Activated CD4-positive, alpha-beta T cell treated with anti-CD3 and anti-CD28 coated beads, Interleukin-2, amount 10 ng/mL, durations not matched to agents 7 days and 5 days (primary cell): ENCODE data around the gene ACTR6. TPM values are rescaled to one million over a fixed set of nuclear protein-coding genes. Genes with fewer than 3 reads are reported as not detected.
A peak's percentile ranks its signal among the peaks of the same experiment; 100 is the strongest.
"Not testable (repeated sequence)": the region's sequence is repeated elsewhere in the genome, so short reads cannot be mapped to it uniquely, and the experiment has no call there.

Source experiments
- CTCF ChIA-PET: fragments of 350-600 bp; sonication (Branson Sonifier 250); formaldehyde crosslinking; loops from one replicate; lab custom pipeline; 2021; ENCODE audit warnings: antibody characterized with exemption; lab: Charles Lee
- POLR2A ChIA-PET: fragments of 350-600 bp; sonication (Branson Sonifier 250); formaldehyde crosslinking; loops from one replicate; lab custom pipeline; 2021; ENCODE audit warnings: antibody characterized with exemption; lab: Charles Lee
- DNase-seq: peaks from one replicate; pipeline ENCODE4 v3.0.0-alpha.2; 2020
- H3K27ac Mint-ChIP-seq: one replicate; pipeline ENCODE4 v1.8.0; 2021; ENCODE audit warnings: mild to moderate bottlenecking, moderate library complexity, mixed read lengths
- H3K27me3 Mint-ChIP-seq: one replicate; pipeline ENCODE4 v1.8.0; 2021; ENCODE audit warnings: mixed read lengths
- H3K36me3 Mint-ChIP-seq: one replicate; pipeline ENCODE4 v1.8.0; 2021; ENCODE audit warnings: low read depth, mixed read lengths
- H3K4me1 Mint-ChIP-seq: one replicate; pipeline ENCODE4 v1.8.0; 2021; ENCODE audit warnings: mixed read lengths
- H3K4me3 Mint-ChIP-seq: one replicate; pipeline ENCODE4 v1.8.0; 2021; ENCODE audit warnings: mild to moderate bottlenecking, moderate library complexity, mixed read lengths
- H3K9me3 Mint-ChIP-seq: one replicate; pipeline ENCODE4 v1.8.0; 2021; ENCODE audit warnings: mixed read lengths
- total RNA-seq, 2 experiments: library from RNA; stranded (reverse); gene quantifications; one replicate each; pipeline ENCODE4 v1.2.3, GENCODE V29; 2021

Gene ACTR6
- total RNA-seq, 2 experiments from 2014 or later: 27.6 to 33.8 TPM

- POLR2A ChIA-PET: no interaction called here
- H3K36me3 Mint-ChIP-seq: peaks cover 40% of the 10 kb centered on the region
- H3K4me1 Mint-ChIP-seq: peaks cover 2% of the 10 kb centered on the region
- CTCF ChIA-PET: no interaction called here
- H3K27me3 Mint-ChIP-seq: no peaks in the 10 kb centered on the region
- H3K4me3 Mint-ChIP-seq: no peak overlapping the region
- H3K27ac Mint-ChIP-seq: no peak overlapping the region
- no peak for DNase-seq
- H3K9me3 Mint-ChIP-seq: no peaks in the 10 kb centered on the region
These were observed 12.6 kb downstream of the ACTR6 start for GRCh38 chr12:100213016-100213891.

- Mint-ChIP-seq H3K4me1 (peaks cover 2% of the 10 kb centered on the region), H3K27me3 (no peaks in the 10 kb centered on the region), H3K9me3 (no peaks in the 10 kb centered on the region), H3K36me3 (peaks cover 32% of the 10 kb centered on the region), H3K4me3 (no peak overlapping the region), H3K27ac (no peak overlapping the region)
- no peak for DNase-seq
- ChIA-PET CTCF (no interaction called here), POLR2A (no interaction called here)
These were observed 13.9 kb downstream of the ACTR6 start for GRCh38 chr12:100214518-100214917.

GRCh38 chr12:100215209-100215608 lies 14.6 kb downstream of the ACTR6 start:
- Mint-ChIP-seq H3K4me1 (peaks cover 2% of the 10 kb centered on the region), H3K27me3 (no peaks in the 10 kb centered on the region), H3K27ac (peak overlapping the region; percentile 0), H3K9me3 (no peaks in the 10 kb centered on the region), H3K36me3 (peaks cover 35% of the 10 kb centered on the region), H3K4me3 (no peak overlapping the region)
- ChIA-PET CTCF (no interaction called here), POLR2A (no interaction called here)
- no peak for DNase-seq

GRCh38 chr12:100216337-100216736 lies 15.7 kb downstream of the ACTR6 start:
- POLR2A ChIA-PET: no interaction called here
- Mint-ChIP-seq H3K9me3 (no peaks in the 10 kb centered on the region), H3K4me1 (peaks cover 2% of the 10 kb centered on the region), H3K4me3 (no peak overlapping the region), H3K27me3 (no peaks in the 10 kb centered on the region), H3K36me3 (peaks cover 34% of the 10 kb centered on the region), H3K27ac (no peak overlapping the region)
- CTCF ChIA-PET: no interaction called here
- DNase-seq: no peak

- H3K9me3 Mint-ChIP-seq: no peaks in the 10 kb centered on the region
- H3K4me1 Mint-ChIP-seq: peaks cover 1% of the 10 kb centered on the region
- H3K4me3 Mint-ChIP-seq: no peak overlapping the region
- DNase-seq: no peak
- no peaks in the 10 kb centered on the region for H3K27me3 Mint-ChIP-seq
- no peak overlapping the region for H3K27ac Mint-ChIP-seq
- POLR2A ChIA-PET: no interaction called here
- H3K36me3 Mint-ChIP-seq: peaks cover 31% of the 10 kb centered on the region
- CTCF ChIA-PET: no interaction called here
These were observed 18.9 kb downstream of the ACTR6 start for GRCh38 chr12:100219328-100220109.

GRCh38 chr12:100221523-100221922 lies 20.9 kb downstream of the ACTR6 start:
- Mint-ChIP-seq H3K27ac (no peak overlapping the region), H3K27me3 (no peaks in the 10 kb centered on the region), H3K9me3 (no peaks in the 10 kb centered on the region), H3K4me1 (no peaks in the 10 kb centered on the region), H3K4me3 (no peak overlapping the region), H3K36me3 (peaks cover 28% of the 10 kb centered on the region)
- DNase-seq: no peak
- ChIA-PET CTCF (interaction anchor here (1.1 to 1.3 kb wide), 2 partner anchors 12 to 21 kb away, joined by 3 to 4 read pairs; partner anchors contain the start of gene ACTR6), POLR2A (no interaction called here)

GRCh38 chr12:100222173-100222572 lies 21.6 kb downstream of the ACTR6 start:
- CTCF ChIA-PET: interaction anchor here (0.9 to 1.3 kb wide), 2 partner anchors 12 kb away, joined by 3 to 4 read pairs; no protein-coding TSS in a partner anchor

GRCh38 chr12:100225491-100225890 lies 24.9 kb downstream of the ACTR6 start:
- CTCF ChIA-PET: interaction anchor here (0.6 to 1.6 kb wide), 2 partner anchors 9 to 76 kb away, joined by 3 read pairs; no protein-coding TSS in a partner anchor
- no peak overlapping the region for H3K4me3 Mint-ChIP-seq
- DNase-seq: no peak
- peaks cover 17% of the 10 kb centered on the region for H3K36me3 Mint-ChIP-seq
- no peaks in the 10 kb centered on the region for H3K4me1 Mint-ChIP-seq
- POLR2A ChIA-PET: no interaction called here
- no peak overlapping the region for H3K27ac Mint-ChIP-seq
- no peaks in the 10 kb centered on the region for H3K27me3 Mint-ChIP-seq
- H3K9me3 Mint-ChIP-seq: no peaks in the 10 kb centered on the region

More at GRCh38 chr12:100222173-100222572, 21.6 kb downstream of the ACTR6 start:
- H3K27ac Mint-ChIP-seq, POLR2A ChIA-PET, H3K4me1 Mint-ChIP-seq, DNase-seq, H3K27me3 Mint-ChIP-seq, H3K9me3 Mint-ChIP-seq, H3K4me3 Mint-ChIP-seq: not testable (repeated sequence)
- H3K36me3 Mint-ChIP-seq: peaks cover 26% of the 10 kb centered on the region

- Mint-ChIP-seq H3K4me1 (no peaks in the 10 kb centered on the region), H3K4me3 (no peak overlapping the region)
- CTCF ChIA-PET: interaction anchor here (0.7 to 1.4 kb wide), 4 partner anchors 18 to 120 kb away, joined by 3 to 4 read pairs (median 3); no protein-coding TSS in a partner anchor
These were observed 28.5 kb downstream of the ACTR6 start for GRCh38 chr12:100229036-100229635.

GRCh38 chr12:100229876-100230275 lies 29.3 kb downstream of the ACTR6 start:
- no peaks in the 10 kb centered on the region for H3K9me3 Mint-ChIP-seq
- DNase-seq: no peak
- H3K4me1 Mint-ChIP-seq: no peaks in the 10 kb centered on the region
- no peak overlapping the region for H3K27ac Mint-ChIP-seq
- H3K27me3 Mint-ChIP-seq: no peaks in the 10 kb centered on the region
- POLR2A ChIA-PET: no interaction called here
- H3K36me3 Mint-ChIP-seq: peaks cover 6% of the 10 kb centered on the region
- no peak overlapping the region for H3K4me3 Mint-ChIP-seq
- CTCF ChIA-PET: interaction anchor here (1.0 to 1.4 kb wide), 3 partner anchors 19 to 75 kb away, joined by 3 read pairs; no protein-coding TSS in a partner anchor

More at GRCh38 chr12:100229036-100229635, 28.5 kb downstream of the ACTR6 start:
- Mint-ChIP-seq H3K27me3 (no peaks in the 10 kb centered on the region), H3K36me3 (peaks cover 7% of the 10 kb centered on the region), H3K9me3 (no peaks in the 10 kb centered on the region), H3K27ac (no peak overlapping the region)
- no peak for DNase-seq
- POLR2A ChIA-PET: no interaction called here

GRCh38 chr12:100231873-100232272 lies 31.3 kb downstream of the ACTR6 start:
- POLR2A ChIA-PET, H3K27me3 Mint-ChIP-seq, H3K36me3 Mint-ChIP-seq, H3K4me3 Mint-ChIP-seq, CTCF ChIA-PET, H3K27ac Mint-ChIP-seq, H3K4me1 Mint-ChIP-seq, H3K9me3 Mint-ChIP-seq, DNase-seq: not testable (repeated sequence)

GRCh38 chr12:100234166-100234565 lies 33.6 kb downstream of the ACTR6 start:
- CTCF ChIA-PET: interaction anchor here (1.0 to 1.4 kb wide), 5 partner anchors 9 to 438 kb away, joined by 3 to 4 read pairs (median 4); no protein-coding TSS in a partner anchor
- H3K4me3 Mint-ChIP-seq: no peak overlapping the region
- no peak for DNase-seq
- no peaks in the 10 kb centered on the region for H3K27me3 Mint-ChIP-seq
- POLR2A ChIA-PET: no interaction called here
- H3K27ac Mint-ChIP-seq: no peak overlapping the region
- no peaks in the 10 kb centered on the region for H3K4me1 Mint-ChIP-seq
- H3K36me3 Mint-ChIP-seq: no peaks in the 10 kb centered on the region
- no peaks in the 10 kb centered on the region for H3K9me3 Mint-ChIP-seq
